Ectodermal cell (in vitro differentiated cells): ENCODE data around the gene UGGT1.

ENCODE experiments used
- H3K27ac ChIP-seq: 2 replicates; pipeline ENCODE4 v1.7.0; 2013; ENCODE audit warnings: mild to moderate bottlenecking, low read depth, low read length; ENCODE audit not compliant: insufficient read depth, poor library complexity, severe bottlenecking
- H3K27me3 ChIP-seq: 2 replicates; pipeline ENCODE4 v1.7.0; 2013; ENCODE audit warnings: mild to moderate bottlenecking, low read length; ENCODE audit not compliant: insufficient read depth, control insufficient read depth, poor library complexity, severe bottlenecking
- H3K36me3 ChIP-seq: one replicate; pipeline ENCODE4 v1.7.0; 2013; ENCODE audit warnings: low read length; ENCODE audit not compliant: control insufficient read depth, insufficient read depth
- H3K4me1 ChIP-seq: one replicate; pipeline ENCODE4 v1.7.0; 2013; ENCODE audit warnings: low read length; ENCODE audit not compliant: control insufficient read depth, insufficient read depth
- H3K4me3 ChIP-seq: 2 replicates; pipeline ENCODE4 v1.7.0; 2013; ENCODE audit warnings: low read depth, low read length, control low read depth; ENCODE audit not compliant: insufficient read depth
- H3K9me3 ChIP-seq: 2 replicates; pipeline ENCODE4 v1.7.0; 2013; ENCODE audit warnings: mild to moderate bottlenecking, low read length, moderate library complexity; ENCODE audit not compliant: control insufficient read depth
- WGBS, 2 experiments: methylation state at CpG; one replicate each; pipeline ENCODE4 v1.1.7; 2013; ENCODE audit warnings: missing lambda C conversion rate in 2 of 2; 5-methylcytosine and 5-hydroxymethylcytosine counted together

Gene UGGT1

GRCh38 chr2:128156812-128157211, 65.8 kb downstream of the UGGT1 start:
- Histone ChIP-seq H3K27me3 (no peaks in the 10 kb centered on the region), H3K4me3 (no peak overlapping the region), H3K9me3 (no peaks in the 10 kb centered on the region), H3K27ac (no peak overlapping the region), H3K4me1 (no peaks in the 10 kb centered on the region), H3K36me3 (peaks cover 16% of the 10 kb centered on the region)
- 82% methylated on average over 2 of the region's 3 CpGs; no CpG with 5 or more reads in 1 of the 2 experiments for WGBS, 2 experiments

GRCh38 chr2:128157644-128158043, 66.6 kb downstream of the UGGT1 start:
- no peaks in the 10 kb centered on the region for H3K27me3 ChIP-seq
- no peaks in the 10 kb centered on the region for H3K9me3 ChIP-seq
- H3K4me3 ChIP-seq: no peak overlapping the region
- peaks cover 16% of the 10 kb centered on the region for H3K36me3 ChIP-seq
- 96 to 98% methylated on average over 2 to 3 of the region's 3 CpGs for WGBS, 2 experiments
- no peak overlapping the region for H3K27ac ChIP-seq
- H3K4me1 ChIP-seq: no peaks in the 10 kb centered on the region

- no peaks in the 10 kb centered on the region for H3K4me1 ChIP-seq
- H3K36me3 ChIP-seq: peaks cover 16% of the 10 kb centered on the region
- 100% methylated on average over 1 of the region's 1 CpG; no CpG with 5 or more reads in 1 of the 2 experiments for WGBS, 2 experiments
Observed at GRCh38 chr2:128158176-128158575, 67.2 kb downstream of the UGGT1 start.

GRCh38 chr2:128159437-128159836, 68.4 kb downstream of the UGGT1 start:
- peaks cover 12% of the 10 kb centered on the region for H3K36me3 ChIP-seq
- H3K4me1 ChIP-seq: no peaks in the 10 kb centered on the region

More at GRCh38 chr2:128158176-128158575, 67.2 kb downstream of the UGGT1 start:
- Histone ChIP-seq H3K27me3 (no peaks in the 10 kb centered on the region), H3K4me3 (no peak overlapping the region), H3K9me3 (no peaks in the 10 kb centered on the region), H3K27ac (no peak overlapping the region)

GRCh38 chr2:128160616-128161275, 69.7 kb downstream of the UGGT1 start:
- Histone ChIP-seq H3K9me3 (no peaks in the 10 kb centered on the region), H3K4me1 (no peaks in the 10 kb centered on the region), H3K36me3 (peaks cover 16% of the 10 kb centered on the region), H3K27ac (no peak overlapping the region), H3K4me3 (no peak overlapping the region), H3K27me3 (no peaks in the 10 kb centered on the region)
- WGBS, 2 experiments: 93 to 96% methylated on average over 7 to 8 of the region's 9 CpGs

More at GRCh38 chr2:128159437-128159836, 68.4 kb downstream of the UGGT1 start:
- H3K4me3 ChIP-seq: no peak overlapping the region
- H3K27me3 ChIP-seq: no peaks in the 10 kb centered on the region
- H3K9me3 ChIP-seq: no peaks in the 10 kb centered on the region
- 94 to 96% methylated on average over 7 of the region's 7 CpGs for WGBS, 2 experiments
- H3K27ac ChIP-seq: no peak overlapping the region

- 92 to 96% methylated on average over 2 of the region's 2 CpGs for WGBS, 2 experiments
- Histone ChIP-seq H3K36me3 (peaks cover 22% of the 10 kb centered on the region), H3K27me3 (no peaks in the 10 kb centered on the region), H3K27ac (no peak overlapping the region), H3K4me3 (no peak overlapping the region), H3K9me3 (no peaks in the 10 kb centered on the region), H3K4me1 (no peaks in the 10 kb centered on the region)
Observed at GRCh38 chr2:128162266-128162665, 71.3 kb downstream of the UGGT1 start.

GRCh38 chr2:128164311-128164710, 73.3 kb downstream of the UGGT1 start:
- WGBS, 2 experiments: 90 to 92% methylated on average over 2 of the region's 2 CpGs
- H3K9me3 ChIP-seq: no peaks in the 10 kb centered on the region
- H3K27me3 ChIP-seq: no peaks in the 10 kb centered on the region
- no peaks in the 10 kb centered on the region for H3K4me1 ChIP-seq
- no peak overlapping the region for H3K27ac ChIP-seq
- H3K4me3 ChIP-seq: no peak overlapping the region
- peaks cover 15% of the 10 kb centered on the region for H3K36me3 ChIP-seq

GRCh38 chr2:128166746-128167353, 75.8 kb downstream of the UGGT1 start:
- Histone ChIP-seq H3K4me3 (no peak overlapping the region), H3K36me3 (peaks cover 14% of the 10 kb centered on the region), H3K9me3 (no peaks in the 10 kb centered on the region), H3K27me3 (no peaks in the 10 kb centered on the region), H3K4me1 (no peaks in the 10 kb centered on the region), H3K27ac (no peak overlapping the region)
- 97 to 99% methylated on average over 4 of the region's 4 CpGs for WGBS, 2 experiments

- no peak overlapping the region for H3K27ac ChIP-seq
- no peaks in the 10 kb centered on the region for H3K4me1 ChIP-seq
- no peaks in the 10 kb centered on the region for H3K9me3 ChIP-seq
- H3K27me3 ChIP-seq: no peaks in the 10 kb centered on the region
- H3K4me3 ChIP-seq: no peak overlapping the region
- H3K36me3 ChIP-seq: peaks cover 34% of the 10 kb centered on the region
- whole genome bisulfite sequencing, 2 experiments: 95 to 97% methylated on average over 4 of the region's 4 CpGs
Observed at GRCh38 chr2:128169094-128169493, 78.1 kb downstream of the UGGT1 start.

- Histone ChIP-seq H3K27me3 (no peaks in the 10 kb centered on the region), H3K9me3 (no peaks in the 10 kb centered on the region), H3K27ac (no peak overlapping the region), H3K36me3 (peaks cover 34% of the 10 kb centered on the region), H3K4me1 (no peaks in the 10 kb centered on the region), H3K4me3 (no peak overlapping the region)
- 96 to 100% methylated on average over 1 to 3 of the region's 3 CpGs for WGBS, 2 experiments
Observed at GRCh38 chr2:128169497-128169896, 78.5 kb downstream of the UGGT1 start.
